Measurements from ENCODE around the gene KCNK13. TPM values are rescaled to one million over a fixed set of nuclear protein-coding genes. Genes with fewer than 3 reads are reported as not detected.

KCNK13 gene
- total and polyA plus RNA-seq, 9 of the 15 experiments (the other 6 are each of a cell fraction or from before 2014, with no cell fraction given) = 0.03 to 0.05 TPM; not detected in 7

- TF ChIP-seq, protein P1, sequence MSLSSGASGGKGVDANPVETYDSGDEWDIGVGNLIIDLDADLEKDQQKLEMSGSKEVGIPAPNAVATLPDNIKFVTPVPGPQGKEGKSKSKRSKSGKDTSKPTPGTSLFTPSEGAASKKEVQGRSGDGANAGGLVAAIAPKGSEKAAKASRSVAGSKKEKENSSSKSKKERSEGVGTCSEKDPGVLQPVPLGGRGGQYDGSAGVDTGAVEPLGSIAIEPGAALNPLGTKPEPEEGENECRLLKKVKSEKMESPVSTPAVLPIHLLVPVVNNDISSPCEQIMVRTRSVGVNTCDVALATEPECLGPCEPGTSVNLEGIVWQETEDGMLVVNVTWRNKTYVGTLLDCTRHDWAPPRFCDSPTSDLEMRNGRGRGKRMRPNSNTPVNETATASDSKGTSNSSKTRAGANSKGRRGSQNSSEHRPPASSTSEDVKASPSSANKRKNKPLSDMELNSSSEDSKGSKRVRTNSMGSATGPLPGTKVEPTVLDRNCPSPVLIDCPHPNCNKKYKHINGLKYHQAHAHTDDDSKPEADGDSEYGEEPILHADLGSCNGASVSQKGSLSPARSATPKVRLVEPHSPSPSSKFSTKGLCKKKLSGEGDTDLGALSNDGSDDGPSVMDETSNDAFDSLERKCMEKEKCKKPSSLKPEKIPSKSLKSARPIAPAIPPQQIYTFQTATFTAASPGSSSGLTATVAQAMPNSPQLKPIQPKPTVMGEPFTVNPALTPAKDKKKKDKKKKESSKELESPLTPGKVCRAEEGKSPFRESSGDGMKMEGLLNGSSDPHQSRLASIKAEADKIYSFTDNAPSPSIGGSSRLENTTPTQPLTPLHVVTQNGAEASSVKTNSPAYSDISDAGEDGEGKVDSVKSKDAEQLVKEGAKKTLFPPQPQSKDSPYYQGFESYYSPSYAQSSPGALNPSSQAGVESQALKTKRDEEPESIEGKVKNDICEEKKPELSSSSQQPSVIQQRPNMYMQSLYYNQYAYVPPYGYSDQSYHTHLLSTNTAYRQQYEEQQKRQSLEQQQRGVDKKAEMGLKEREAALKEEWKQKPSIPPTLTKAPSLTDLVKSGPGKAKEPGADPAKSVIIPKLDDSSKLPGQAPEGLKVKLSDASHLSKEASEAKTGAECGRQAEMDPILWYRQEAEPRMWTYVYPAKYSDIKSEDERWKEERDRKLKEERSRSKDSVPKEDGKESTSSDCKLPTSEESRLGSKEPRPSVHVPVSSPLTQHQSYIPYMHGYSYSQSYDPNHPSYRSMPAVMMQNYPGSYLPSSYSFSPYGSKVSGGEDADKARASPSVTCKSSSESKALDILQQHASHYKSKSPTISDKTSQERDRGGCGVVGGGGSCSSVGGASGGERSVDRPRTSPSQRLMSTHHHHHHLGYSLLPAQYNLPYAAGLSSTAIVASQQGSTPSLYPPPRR (CRISPR knock-in tag; IDR thresholded peaks at IDR 0.05; ENCODE audit: borderline replicate concordance) = no peak
- no peak for TF ChIP-seq ESRRB (CRISPR knock-in tag; IDR thresholded peaks at IDR 0.05; ENCODE audit: borderline replicate concordance)
- TF ChIP-seq CTBP1 (IDR thresholded peaks at IDR 0.05; ENCODE audit: borderline replicate concordance) = no peak
- TF ChIP-seq ZNF24 (IDR thresholded peaks at IDR 0.05) = no peak
- TF ChIP-seq HLTF (IDR thresholded peaks at IDR 0.05) = no peak
- no peak for TF ChIP-seq RBFOX2 (IDR thresholded peaks at IDR 0.05; ENCODE audit: low read depth, low read length)
- no peak for TF ChIP-seq ZNF12 (CRISPR knock-in tag; IDR thresholded peaks at IDR 0.05)
- TF ChIP-seq ZSCAN32 (CRISPR knock-in tag; IDR thresholded peaks at IDR 0.05) = no peak
- TF ChIP-seq CREBBP (IDR thresholded peaks at IDR 0.05; ENCODE audit: low read depth, low read length) = no peak
- TF ChIP-seq HBP1 (CRISPR knock-in tag; IDR thresholded peaks at IDR 0.05) = no peak
Measured at GRCh38 chr14:90159146-90159545, 97.4 kb downstream of the KCNK13 start (continued).
